ENCODE results near the gene MAP3K3.

- TF ChIP-seq, protein P1, sequence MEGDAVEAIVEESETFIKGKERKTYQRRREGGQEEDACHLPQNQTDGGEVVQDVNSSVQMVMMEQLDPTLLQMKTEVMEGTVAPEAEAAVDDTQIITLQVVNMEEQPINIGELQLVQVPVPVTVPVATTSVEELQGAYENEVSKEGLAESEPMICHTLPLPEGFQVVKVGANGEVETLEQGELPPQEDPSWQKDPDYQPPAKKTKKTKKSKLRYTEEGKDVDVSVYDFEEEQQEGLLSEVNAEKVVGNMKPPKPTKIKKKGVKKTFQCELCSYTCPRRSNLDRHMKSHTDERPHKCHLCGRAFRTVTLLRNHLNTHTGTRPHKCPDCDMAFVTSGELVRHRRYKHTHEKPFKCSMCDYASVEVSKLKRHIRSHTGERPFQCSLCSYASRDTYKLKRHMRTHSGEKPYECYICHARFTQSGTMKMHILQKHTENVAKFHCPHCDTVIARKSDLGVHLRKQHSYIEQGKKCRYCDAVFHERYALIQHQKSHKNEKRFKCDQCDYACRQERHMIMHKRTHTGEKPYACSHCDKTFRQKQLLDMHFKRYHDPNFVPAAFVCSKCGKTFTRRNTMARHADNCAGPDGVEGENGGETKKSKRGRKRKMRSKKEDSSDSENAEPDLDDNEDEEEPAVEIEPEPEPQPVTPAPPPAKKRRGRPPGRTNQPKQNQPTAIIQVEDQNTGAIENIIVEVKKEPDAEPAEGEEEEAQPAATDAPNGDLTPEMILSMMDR (conservative IDR thresholded peaks at IDR 0.05), result no peak
- TF ChIP-seq EZH2 (IDR thresholded peaks at IDR 0.05; ENCODE audit: low read depth), result no peak
Measured at GRCh38 chr17:63705657-63706056, 83.4 kb downstream of the MAP3K3 start.
